WI38 (cell line): ENCODE data around the gene TUBGCP2.
"Not testable (repeated sequence)": the region's sequence is repeated elsewhere in the genome, so short reads cannot be mapped to it uniquely, and the experiment has no call there.

Experiments used
- H3K4me3 ChIP-seq: 2 replicates; pipeline ENCODE4 v1.5.1; 2011; ENCODE audit warnings: low read depth, mild to moderate bottlenecking, control low read depth, low read length
- CTCF ChIP-seq: IDR thresholded peaks from 2 replicates; pipeline ENCODE4 v1.5.1; 2012; ENCODE audit warnings: low read depth, mild to moderate bottlenecking, control low read depth, low read length

TUBGCP2 gene

GRCh38 chr10:133266056-133266795, 42.4 kb downstream of the TUBGCP2 start:
- no peak overlapping the region for H3K4me3 ChIP-seq
- no peak for TF ChIP-seq CTCF

GRCh38 chr10:133265052-133265451, 43.6 kb downstream of the TUBGCP2 start:
- H3K4me3 ChIP-seq: not testable (repeated sequence)

- no peak for TF ChIP-seq CTCF
- no peak overlapping the region for H3K4me3 ChIP-seq
Measured at GRCh38 chr10:133264461-133264860, 44.2 kb downstream of the TUBGCP2 start.

GRCh38 chr10:133263674-133264073, 45.0 kb downstream of the TUBGCP2 start:
- no peak overlapping the region for H3K4me3 ChIP-seq
- no peak for TF ChIP-seq CTCF

GRCh38 chr10:133262696-133263095, 46.0 kb downstream of the TUBGCP2 start:
- H3K4me3 ChIP-seq: no peak overlapping the region
- TF ChIP-seq CTCF: no peak

GRCh38 chr10:133261726-133262325, 46.8 kb downstream of the TUBGCP2 start:
- TF ChIP-seq CTCF: no peak
- peak overlapping the region; percentile 53 for H3K4me3 ChIP-seq

- H3K4me3 ChIP-seq: peak overlapping the region; percentile 53
Measured at GRCh38 chr10:133260895-133261725, 47.6 kb downstream of the TUBGCP2 start.

More at GRCh38 chr10:133260895-133261725, 47.6 kb downstream of the TUBGCP2 start:
- no peak for TF ChIP-seq CTCF
